ENCODE data around the gene MAPRE2.

MAPRE2 gene

GRCh38 chr18:35080058-35080457, 38.8 kb downstream of the MAPRE2 start:
- no peak overlapping the region for H3K4me3 ChIP-seq (ENCODE audit: low read depth, low read length)
- H3K9me3 ChIP-seq = no peaks in the 10 kb centered on the region
- no peak for DNase-seq
- H3K4me1 ChIP-seq = peaks cover 8% of the 10 kb centered on the region
- H3K27me3 ChIP-seq = no peaks in the 10 kb centered on the region
- TF ChIP-seq CTCF (IDR thresholded peaks at IDR 0.05; ENCODE audit: low read depth, low read length) = no peak
- H3K36me3 ChIP-seq = no peaks in the 10 kb centered on the region

- Histone ChIP-seq H3K36me3 (no peaks in the 10 kb centered on the region), H3K4me3 (ENCODE audit: low read depth, low read length) (no peak overlapping the region), H3K9me3 (no peaks in the 10 kb centered on the region), H3K4me1 (peaks cover 9% of the 10 kb centered on the region), H3K27me3 (no peaks in the 10 kb centered on the region)
- no peak for TF ChIP-seq CTCF (IDR thresholded peaks at IDR 0.05; ENCODE audit: low read depth, low read length)
- DNase-seq = no peak
Observed at GRCh38 chr18:35083174-35083712, 42.0 kb downstream of the MAPRE2 start.

- Histone ChIP-seq H3K4me1 (peaks cover 19% of the 10 kb centered on the region), H3K36me3 (no peaks in the 10 kb centered on the region), H3K4me3 (ENCODE audit: low read depth, low read length) (no peak overlapping the region), H3K27me3 (no peaks in the 10 kb centered on the region), H3K9me3 (no peaks in the 10 kb centered on the region)
- TF ChIP-seq CTCF (IDR thresholded peaks at IDR 0.05; ENCODE audit: low read depth, low read length) = no peak
- no peak for DNase-seq
Observed at GRCh38 chr18:35084494-35085449, 43.6 kb downstream of the MAPRE2 start.

GRCh38 chr18:35085450-35086380, 44.5 kb downstream of the MAPRE2 start:
- TF ChIP-seq CTCF (IDR thresholded peaks at IDR 0.05; ENCODE audit: low read depth, low read length) = peak; percentile 21
- peak; percentile 43 for DNase-seq
- H3K9me3 ChIP-seq = no peaks in the 10 kb centered on the region
- H3K27me3 ChIP-seq = no peaks in the 10 kb centered on the region
- peaks cover 19% of the 10 kb centered on the region for H3K4me1 ChIP-seq
- H3K4me3 ChIP-seq (ENCODE audit: low read depth, low read length) = no peak overlapping the region
- H3K36me3 ChIP-seq = no peaks in the 10 kb centered on the region

GRCh38 chr18:35086704-35087103, 45.5 kb downstream of the MAPRE2 start:
- Histone ChIP-seq H3K9me3 (no peaks in the 10 kb centered on the region), H3K27me3 (no peaks in the 10 kb centered on the region), H3K4me1 (peaks cover 19% of the 10 kb centered on the region), H3K36me3 (no peaks in the 10 kb centered on the region), H3K4me3 (ENCODE audit: low read depth, low read length) (no peak overlapping the region)
- no peak for DNase-seq
- TF ChIP-seq CTCF (IDR thresholded peaks at IDR 0.05; ENCODE audit: low read depth, low read length) = no peak

All from BE2C (cell line).